GM12891 (cell line): ENCODE data around the gene NACC2.

ENCODE experiments used
- POLR2A ChIP-seq: IDR thresholded peaks from 2 replicates; pipeline ENCODE4 v1.6.1; 2011; ENCODE audit warnings: low read depth, low read length, control low read depth
- POLR2AphosphoS5 ChIP-seq: IDR thresholded peaks from 2 replicates; pipeline ENCODE4 v1.6.1; 2011; ENCODE audit warnings: low read depth, low read length, control low read depth
- TAF1 ChIP-seq: IDR thresholded peaks from 2 replicates; pipeline ENCODE4 v1.6.1; 2011; ENCODE audit warnings: low read depth, low read length, control low read depth

DNA sequence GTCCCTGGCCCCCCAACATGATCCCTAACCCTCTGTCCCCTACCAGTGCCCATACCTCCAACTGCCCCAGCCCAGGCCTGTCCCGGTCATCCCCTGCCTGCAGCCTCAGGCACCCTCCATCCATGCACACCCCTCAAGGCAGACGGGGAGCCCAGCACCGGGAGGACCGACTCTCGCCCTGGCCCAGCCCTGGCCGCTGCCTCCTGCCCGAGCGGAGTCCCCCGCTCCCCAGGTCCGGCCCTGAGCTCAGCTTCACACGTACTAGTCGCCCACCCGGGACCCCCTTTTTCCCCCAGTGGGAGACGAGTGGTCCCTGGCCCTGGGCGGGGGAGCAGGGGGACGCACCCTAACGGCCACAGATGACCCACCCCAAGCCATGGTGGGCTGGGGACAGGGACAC is 84.9 kb downstream of the NACC2 start:
- TF ChIP-seq POLR2A (no peak), TAF1 (no peak), POLR2AphosphoS5 (no peak)
